SK-N-SH (cell line): ENCODE data around the gene IQGAP1. TPM values are rescaled to one million over a fixed set of nuclear protein-coding genes. Genes with fewer than 3 reads are reported as not detected.
A peak's percentile ranks its signal among the peaks of the same experiment; 100 is the strongest.

ENCODE experiments used
- CTCF ChIA-PET: fragments of 300-600, 350-600 bp; formaldehyde crosslinking; extraction: SDS; loops from one replicate; lab custom pipeline; 2021; lab: Yijun Ruan, JAX
- POLR2A ChIA-PET: fragments of 350-600 bp; sonication (Branson Sonifier 250); formaldehyde crosslinking; extraction: SDS; loops from one replicate; lab custom pipeline; 2020; ENCODE audit warnings: antibody characterized with exemption, inconsistent platforms; lab: Yijun Ruan, JAX
- DNase-seq: peaks from one replicate; pipeline ENCODE4 v3.0.0; 2012
- H2AFZ ChIP-seq: fragments of 200-600 bp; sonication (generic); 2 replicates; pipeline ENCODE4 v1.8.1; 2016; ENCODE audit warnings: antibody characterized with exemption, mild to moderate bottlenecking, low read depth
- H3F3A ChIP-seq: fragments of 200-600 bp; sonication (generic); replicated peaks from 2 replicates; pipeline ENCODE3; 2016; ENCODE audit warnings: antibody characterized with exemption, mild to moderate bottlenecking; ENCODE audit not compliant: insufficient read depth
- H3K27ac ChIP-seq, 2 experiments: fragments of 200-500 bp in 1 of 2; fragments of 200-600 bp in 1 of 2; sonication (Bioruptor generic) in 1 of 2; sonication (generic), shearing (Covaris generic) in 1 of 2; 2 replicates each; pipeline versions ENCODE4 v1.5.1 to v1.6.1; 2014 to 2016; ENCODE audit warnings: low read depth in 2 of 2, inconsistent platforms in 1 of 2, low read length in 1 of 2, mild to moderate bottlenecking in 1 of 2, mixed read lengths in 1 of 2
- H3K27me3 ChIP-seq: fragments of 200-600 bp; sonication (generic), shearing (Covaris generic); 2 replicates; pipeline ENCODE4 v1.6.1; 2016; ENCODE audit warnings: mixed run types; ENCODE audit not compliant: insufficient read depth
- H3K36me3 ChIP-seq, 2 experiments: fragments of 200-500 bp in 1 of 2; fragments of 200-600 bp in 1 of 2; sonication (Bioruptor generic) in 1 of 2; sonication (generic) in 1 of 2; replicated peaks in 1 of 2; 2 replicates each; pipeline versions ENCODE3 to v1.5.1; 2014 to 2016; ENCODE audit warnings: low read length in 1 of 2, mild to moderate bottlenecking in 1 of 2; ENCODE audit not compliant: insufficient read depth in 2 of 2, control insufficient read depth in 1 of 2
- H3K4me1 ChIP-seq, 2 experiments: fragments of 200-500 bp in 1 of 2; fragments of 200-600 bp in 1 of 2; sonication (Bioruptor generic) in 1 of 2; sonication (generic), shearing (Covaris generic) in 1 of 2; 2 replicates each; pipeline versions ENCODE4 v1.5.1 to v1.6.1; 2014 to 2016; ENCODE audit warnings: low read depth in 1 of 2, low read length in 1 of 2, mixed run types in 1 of 2; ENCODE audit not compliant: insufficient read depth in 2 of 2, control insufficient read depth in 1 of 2
- H3K4me2 ChIP-seq: fragments of 200-600 bp; sonication (generic), shearing (Covaris generic); 2 replicates; pipeline ENCODE4 v1.6.1; 2017; ENCODE audit warnings: mixed run types
- H3K4me3 ChIP-seq, 2 experiments: fragments of 200-500 bp in 1 of 2; fragments of 200-600 bp in 1 of 2; sonication (Bioruptor generic) in 1 of 2; sonication (generic), shearing (Covaris generic) in 1 of 2; 2 replicates each; pipeline versions ENCODE4 v1.5.1 to v1.8.1; 2014 to 2016; ENCODE audit warnings: low read depth in 2 of 2, inconsistent platforms in 1 of 2, low read length in 1 of 2, mild to moderate bottlenecking in 1 of 2, mixed read lengths in 1 of 2, moderate library complexity in 1 of 2
- H3K79me2 ChIP-seq: fragments of 200-600 bp; sonication (generic); 2 replicates; pipeline ENCODE4 v1.8.1; 2017; ENCODE audit warnings: mild to moderate bottlenecking; ENCODE audit not compliant: insufficient read depth
- H3K9ac ChIP-seq: fragments of 200-600 bp; sonication (generic); 2 replicates; pipeline ENCODE4 v1.6.1; 2017; ENCODE audit warnings: mixed run types
- H3K9me2 ChIP-seq: fragments of 200-600 bp; sonication (generic); 2 replicates; pipeline ENCODE4 v1.6.1; 2017; ENCODE audit warnings: mixed run types
- H3K9me3 ChIP-seq: fragments of 200-600 bp; sonication (generic); 2 replicates; pipeline ENCODE4 v1.6.1; 2017; ENCODE audit warnings: mixed run types, mild to moderate bottlenecking, moderate library complexity
- H4K20me1 ChIP-seq: fragments of 200-600 bp; sonication (generic); 2 replicates; pipeline ENCODE4 v1.6.1; 2017; ENCODE audit warnings: mild to moderate bottlenecking, mixed run types; ENCODE audit not compliant: insufficient read depth
- CHD2 ChIP-seq: fragments of 150-350 bp; IDR thresholded peaks from 2 replicates; pipeline ENCODE4 v1.6.1; 2018; ENCODE audit warnings: low read length; ENCODE audit not compliant: partially characterized antibody
- CTCF ChIP-seq: fragments of 200-600 bp; sonication (generic); IDR thresholded peaks from 2 replicates; pipeline ENCODE4 v1.6.1; 2017; ENCODE audit warnings: antibody characterized with exemption, mild to moderate bottlenecking, moderate library complexity
- EP300 ChIP-seq, 2 experiments: IDR thresholded peaks; 2 replicates each; pipeline versions ENCODE4 v1.4.0 to v1.6.1; 2012; ENCODE audit warnings: borderline replicate concordance in 1 of 2, low read depth in 1 of 2, low read length in 1 of 2
- FOXM1 ChIP-seq: IDR thresholded peaks from 2 replicates; pipeline ENCODE4 v1.4.0; 2012; ENCODE audit warnings: low read depth, mild to moderate bottlenecking
- GABPA ChIP-seq: IDR thresholded peaks from 2 replicates; pipeline ENCODE4 v1.4.0; 2012; ENCODE audit warnings: low read depth, mild to moderate bottlenecking
- GATA2 ChIP-seq: sonication (generic); formaldehyde crosslinking; IDR thresholded peaks from 2 replicates; pipeline ENCODE4 v1.5.0; 2020; ENCODE audit warnings: mild to moderate bottlenecking, missing genetic modification reagents
- IRF3 ChIP-seq: fragments of 150-350 bp; IDR thresholded peaks from 2 replicates; pipeline ENCODE4 v1.6.1; 2016; ENCODE audit warnings: mild to moderate bottlenecking, low read depth, low read length
- JUND ChIP-seq: IDR thresholded peaks from 2 replicates; pipeline ENCODE4 v1.4.0; 2012
- MAX ChIP-seq: IDR thresholded peaks from 2 replicates; pipeline ENCODE4 v1.4.0; 2012; ENCODE audit warnings: low read depth
- MEF2A ChIP-seq: IDR thresholded peaks from 2 replicates; pipeline ENCODE4 v1.4.0; 2012; ENCODE audit warnings: low read depth, borderline replicate concordance
- MXI1 ChIP-seq: IDR thresholded peaks from 2 replicates; pipeline ENCODE4 v1.6.1; 2012; ENCODE audit warnings: mild to moderate bottlenecking, low read depth, low read length, improper control_type of control experiment
- NRF1 ChIP-seq: IDR thresholded peaks from 2 replicates; pipeline ENCODE4 v1.6.1; 2012; ENCODE audit warnings: low read depth, mild to moderate bottlenecking, low read length
- PBX3 ChIP-seq: IDR thresholded peaks from 2 replicates; pipeline ENCODE4; 2012
- RCOR1 ChIP-seq: fragments of 150-350 bp; IDR thresholded peaks from 2 replicates; pipeline ENCODE4 v1.6.1; 2017; ENCODE audit warnings: antibody characterized with exemption, low read length
- TAF1 ChIP-seq: IDR thresholded peaks from 2 replicates; pipeline ENCODE4 v1.6.1; 2012; ENCODE audit warnings: low read depth, mild to moderate bottlenecking, low read length, moderate library complexity, borderline replicate concordance
- TCF12 ChIP-seq: IDR thresholded peaks from 2 replicates; pipeline ENCODE4 v1.4.0; 2012
- TEAD4 ChIP-seq: IDR thresholded peaks from 2 replicates; pipeline ENCODE4 v1.4.0; 2012; ENCODE audit warnings: mild to moderate bottlenecking, borderline replicate concordance; ENCODE audit not compliant: insufficient read depth
- USF1 ChIP-seq: IDR thresholded peaks from 2 replicates; pipeline ENCODE4 v1.4.0; 2012; ENCODE audit warnings: low read depth, borderline replicate concordance
- USF2 ChIP-seq: fragments of 150-350 bp; IDR thresholded peaks from 2 replicates; pipeline ENCODE4 v1.6.1; 2017; ENCODE audit warnings: antibody characterized with exemption, low read length, low read depth, borderline replicate concordance
- WGBS: methylation state at CpG from one replicate; pipeline ENCODE4 v1.1.6; 2017; ENCODE audit warnings: low lambda C conversion rate; 5-methylcytosine and 5-hydroxymethylcytosine counted together
- polyA plus RNA-seq, 3 experiments: library from polyadenylated mRNA; depleted of rRNA; stranded (reverse); fragments of >200 nt; gene quantifications; 2 replicates each; pipeline ENCODE4 v1.2.3, GENCODE V29; 2012

IQGAP1 gene
- polyA plus RNA-seq, 1 of the 3 experiments (the other 2 are of a cell fraction): 56.5 TPM

GRCh38 chr15:90389513-90389912 is 1.5 kb downstream of the IQGAP1 start:
- H4K20me1 ChIP-seq: peaks cover 50% of the 10 kb centered on the region
- CTCF ChIA-PET: interaction anchor here (2.1 kb wide), 1 partner anchor 69 kb away, joined by 7 read pairs; no protein-coding TSS in a partner anchor
- POLR2A ChIA-PET: no interaction called here

GRCh38 chr15:90393040-90393439 is 5.0 kb downstream of the IQGAP1 start:
- Histone ChIP-seq H3K4me2 (no peak overlapping the region), H3K36me3 (peaks cover 13 to 37% of the 10 kb centered on the region in 2 experiments), H3F3A (peaks cover 23% of the 10 kb centered on the region), H3K79me2 (peaks cover 96% of the 10 kb centered on the region), H4K20me1 (peaks cover 76% of the 10 kb centered on the region), H2AFZ (no peak overlapping the region), H3K9me2 (no peaks in the 10 kb centered on the region), H3K9me3 (no peaks in the 10 kb centered on the region), H3K27ac (no peak overlapping the region), H3K9ac (no peak overlapping the region), H3K4me3 (no peak overlapping the region), H3K27me3 (no peaks in the 10 kb centered on the region), H3K4me1 (peaks cover 0 to 16% of the 10 kb centered on the region in 2 experiments; a peak in 3 of 4 replicates)
- CTCF ChIA-PET: interaction anchor here (1.3 kb wide), 1 partner anchor 10 kb away, joined by 3 read pairs; no protein-coding TSS in a partner anchor
- DNase-seq: no peak
- 100% methylated on average over 1 of the region's 1 CpG for WGBS
- POLR2A ChIA-PET: no interaction called here
- TF ChIP-seq NRF1: no peak
- TF ChIP-seq TEAD4: no peak
- no peak for TF ChIP-seq IRF3
- TF ChIP-seq GATA2: no peak
- TF ChIP-seq RCOR1: no peak
- no peak for TF ChIP-seq MAX
- TF ChIP-seq EP300 (IDR thresholded peaks at IDR 0.05; ENCODE audit: borderline replicate concordance in 1 of 2, low read depth in 1 of 2, low read length in 1 of 2): no peak
- TF ChIP-seq PBX3: no peak
- no peak for TF ChIP-seq TAF1

More at GRCh38 chr15:90389513-90389912, 1.5 kb downstream of the IQGAP1 start:
- Histone ChIP-seq H3K4me1 (peaks cover 3 to 16% of the 10 kb centered on the region in 2 experiments; a peak in 3 of 4 replicates), H3K27ac (peak overlapping the region in 1 of 2 experiments; percentile 82; a peak in 1 of 4 replicates), H3K9ac (peak overlapping the region; percentile 99), H3K27me3 (no peaks in the 10 kb centered on the region), H3K4me3 (peak overlapping the region; percentile 77 to 95; a peak in 3 of 4 replicates), H3K4me2 (peak overlapping the region; percentile 80), H2AFZ (no peak overlapping the region), H3K79me2 (peaks cover 61% of the 10 kb centered on the region), H3K36me3 (peaks cover 11 to 31% of the 10 kb centered on the region in 2 experiments), H3K9me2 (no peaks in the 10 kb centered on the region), H3F3A (peaks cover 19% of the 10 kb centered on the region), H3K9me3 (no peaks in the 10 kb centered on the region)
- no peak for TF ChIP-seq CTCF
- TF ChIP-seq GABPA: no peak
- no peak for TF ChIP-seq TCF12
- no peak for TF ChIP-seq JUND
- TF ChIP-seq USF2: no peak
- no peak for TF ChIP-seq USF1
- TF ChIP-seq FOXM1: no peak
- TF ChIP-seq MXI1: no peak
- TF ChIP-seq CHD2: no peak
- no peak for TF ChIP-seq RCOR1
- TF ChIP-seq MEF2A: no peak
- no peak for DNase-seq
- WGBS: 95% methylated on average over 6 of the region's 6 CpGs
